Peyer's patch (tissue), 4 donors: ENCODE results near the gene CAMK2B.

Experiments used
- CTCF ChIP-seq, 6 experiments: fragments of 450-650 bp in 4 of 6; fragments of 200-600 bp in 2 of 6; sonication (generic) in 1 of 6; IDR thresholded peaks; one replicate each; pipeline ENCODE4 v1.5.1; 2017 to 2019; ENCODE audit warnings: antibody characterized with exemption in 6 of 6, mild to moderate bottlenecking in 3 of 6, moderate library complexity in 1 of 6
- POLR2A ChIP-seq, 2 donors: fragments of 450-650 bp; IDR thresholded peaks; one replicate each; pipeline ENCODE4 v1.5.1; 2017; ENCODE audit warnings: antibody characterized with exemption in 2 of 2, mild to moderate bottlenecking in 2 of 2, moderate library complexity in 2 of 2

- no peak for TF ChIP-seq CTCF (IDR thresholded peaks at IDR 0.05)
- no peak for TF ChIP-seq POLR2A (IDR thresholded peaks at IDR 0.05)
Observed at GRCh38 chr7:44334734-44335097, 9.3 kb upstream of the CAMK2B start.
